Brain microvascular endothelial cell (primary cell): Measurements from ENCODE around the gene CDC42EP5.

Experiments used
- DNase-seq: peaks from one replicate; pipeline ENCODE4 v3.0.0-alpha.2; 2020
- H3K27ac ChIP-seq: fragments of 250-450 bp; sonication (Bioruptor Pico); 2 replicates; pipeline ENCODE4 v1.5.1; 2020; ENCODE audit warnings: mild to moderate bottlenecking, moderate library complexity
- H3K27me3 ChIP-seq: fragments of 250-450 bp; sonication (Bioruptor Pico); replicated peaks from 2 replicates; pipeline ENCODE4 v1.5.1; 2020; ENCODE audit warnings: mild to moderate bottlenecking
- H3K36me3 ChIP-seq: fragments of 250-450 bp; sonication (Bioruptor Pico); replicated peaks from 2 replicates; pipeline ENCODE4 v1.5.1; 2020; ENCODE audit warnings: mild to moderate bottlenecking
- H3K4me3 ChIP-seq: 2 replicates; pipeline ENCODE4 v1.5.1; 2011; ENCODE audit warnings: low read depth, mild to moderate bottlenecking, control low read depth, low read length, moderate library complexity
- CTCF ChIP-seq: IDR thresholded peaks from 2 replicates; pipeline ENCODE4 v1.5.1; 2011; ENCODE audit warnings: low read depth, mild to moderate bottlenecking, moderate library complexity, low read length, control low read depth, inconsistent platforms; ENCODE audit errors: missing control alignments
- in situ Hi-C: cut with HindIII; loops from 2 replicates; pipeline ENCODE4 v1.10.0; 2017; ENCODE audit warnings: low sequenced_read_pairs, low pct_ligation_motif_present

CDC42EP5 gene

DNA sequence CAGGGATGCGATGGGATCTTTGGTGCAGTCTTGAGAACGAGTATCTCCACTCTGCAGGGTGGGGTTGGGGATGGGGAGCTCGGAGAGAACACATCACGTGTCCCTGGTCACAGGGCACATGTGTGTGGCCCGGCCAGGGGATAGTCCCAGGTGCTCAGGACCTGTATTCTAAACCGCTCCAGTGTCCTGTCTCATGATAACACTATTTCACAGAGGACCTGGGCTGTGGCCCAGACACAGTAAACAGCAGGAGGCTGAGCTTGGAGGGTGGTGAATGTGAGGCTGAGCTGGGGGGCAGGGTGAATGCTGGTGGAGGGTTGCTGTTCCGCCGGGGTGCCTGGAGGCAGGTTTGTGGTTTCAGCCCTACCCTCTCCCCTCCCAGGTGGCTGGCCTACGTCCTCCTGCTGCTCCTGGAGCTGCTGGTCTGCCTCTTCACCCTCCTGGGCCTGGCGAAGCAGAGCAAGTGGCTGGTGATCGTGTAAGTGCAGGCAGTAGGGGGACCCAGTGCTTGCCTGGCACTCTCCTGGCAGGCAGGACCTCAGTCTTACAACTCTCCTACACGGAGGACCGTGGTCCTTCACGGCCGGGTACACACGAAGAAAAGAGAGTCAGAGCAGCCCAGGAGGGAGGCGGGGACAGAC is 46.7 kb downstream of the CDC42EP5 start:
- no peaks in the 10 kb centered on the region for H3K27me3 ChIP-seq
- in situ Hi-C loops, result no loop called here

DNA sequence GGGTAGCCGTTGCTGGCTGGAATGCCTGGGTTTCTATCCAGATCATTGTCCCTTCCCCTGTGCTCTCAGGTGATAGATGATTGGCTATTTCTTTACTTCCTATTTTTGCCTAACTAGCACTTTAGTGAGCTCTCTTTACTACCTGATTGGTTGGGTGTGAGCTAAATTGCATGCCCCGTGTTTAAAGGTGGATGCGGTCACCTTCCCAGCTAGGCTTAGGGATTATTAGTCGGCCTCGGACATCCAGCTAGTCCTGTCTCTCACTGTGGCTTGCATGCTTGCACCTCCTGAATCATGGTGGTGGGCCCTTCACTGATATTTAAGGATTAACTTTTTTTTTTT is 47.7 kb downstream of the CDC42EP5 start:
- no peaks in the 10 kb centered on the region for H3K36me3 ChIP-seq
- no peak overlapping the region for H3K4me3 ChIP-seq
- in situ Hi-C loops, result no loop called here
- no peak for DNase-seq
- no peak for TF ChIP-seq CTCF
- H3K27me3 ChIP-seq, result peaks cover 2% of the 10 kb centered on the region
- H3K27ac ChIP-seq, result no peak overlapping the region

More for the DNA sequence above, 46.7 kb downstream of the CDC42EP5 start:
- no peak for DNase-seq
- no peak overlapping the region for H3K4me3 ChIP-seq
- TF ChIP-seq CTCF, result no peak
- no peak overlapping the region for H3K27ac ChIP-seq
- H3K36me3 ChIP-seq, result no peaks in the 10 kb centered on the region

DNA sequence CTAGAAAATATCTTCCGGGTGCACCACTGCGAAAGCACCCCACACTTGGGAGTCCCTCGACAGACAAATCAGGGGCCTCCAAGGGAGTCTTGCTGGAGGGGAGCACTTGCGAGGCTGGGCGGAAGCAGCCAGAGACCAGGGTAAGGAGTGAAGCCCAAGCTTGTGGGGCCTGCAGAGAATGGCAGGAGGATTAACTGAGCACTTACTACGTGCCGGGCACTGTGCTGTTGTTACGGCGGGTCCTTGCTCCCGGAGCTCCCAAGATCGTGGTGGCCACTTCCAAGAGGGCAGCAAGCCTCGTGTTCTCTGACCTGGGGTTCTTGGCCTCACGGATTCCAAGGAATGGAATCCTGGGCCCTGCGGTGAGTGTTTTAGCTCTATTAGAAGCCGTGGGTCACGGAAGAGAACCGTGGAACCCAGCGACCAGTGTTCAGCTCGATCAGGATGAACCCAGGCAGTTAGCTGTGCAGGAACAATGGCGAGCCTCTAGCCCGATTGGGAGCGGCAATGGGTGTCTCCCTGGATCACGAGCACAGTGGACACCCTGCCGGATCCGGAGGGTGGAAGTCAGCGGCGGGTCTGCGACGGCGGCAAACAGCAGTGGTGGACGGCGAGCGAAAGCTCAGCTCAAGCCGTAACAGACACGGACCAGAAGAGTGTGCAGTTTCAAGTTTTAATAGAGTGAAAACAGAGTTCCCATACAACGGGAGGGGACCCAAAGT is 48.3 kb downstream of the CDC42EP5 start:
- Histone ChIP-seq H3K27me3 (peaks cover 2% of the 10 kb centered on the region), H3K27ac (no peak overlapping the region), H3K36me3 (no peaks in the 10 kb centered on the region), H3K4me3 (no peak overlapping the region)
- in situ Hi-C loops, result no loop called here
- DNase-seq, result no peak
- TF ChIP-seq CTCF, result no peak

DNA sequence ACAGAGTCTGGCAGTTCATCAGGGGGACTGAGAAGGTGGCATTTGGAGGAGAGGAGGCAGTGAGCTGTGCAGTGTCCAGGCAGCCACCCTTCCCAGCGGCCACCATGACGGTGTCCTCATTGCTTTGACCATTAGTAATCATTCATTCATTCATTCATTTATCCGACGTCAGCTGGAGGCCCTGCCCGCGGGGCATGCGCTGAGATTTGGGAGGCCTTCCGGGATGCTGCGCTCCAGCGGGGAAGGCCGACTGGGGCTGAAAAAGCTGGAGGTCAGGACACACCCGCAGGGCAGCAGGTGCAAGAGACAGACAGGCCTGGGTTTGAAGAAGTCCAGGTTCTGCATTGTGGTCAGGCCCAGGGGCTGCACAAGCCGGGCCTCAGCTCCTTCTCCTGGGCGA is 48.9 kb downstream of the CDC42EP5 start:
- H3K27ac ChIP-seq, result no peak overlapping the region
- no peak for TF ChIP-seq CTCF
- in situ Hi-C loops, result no loop called here
- no peak for DNase-seq
- no peaks in the 10 kb centered on the region for H3K36me3 ChIP-seq
- peaks cover 2% of the 10 kb centered on the region for H3K27me3 ChIP-seq
- H3K4me3 ChIP-seq, result no peak overlapping the region

GRCh38 chr19:54422136-54422535 is 51.0 kb downstream of the CDC42EP5 start:
- Histone ChIP-seq H3K27me3 (peaks cover 4% of the 10 kb centered on the region), H3K4me3 (no peak overlapping the region), H3K27ac (no peak overlapping the region), H3K36me3 (no peaks in the 10 kb centered on the region)
- no peak for TF ChIP-seq CTCF
- no peak for DNase-seq
- in situ Hi-C loops, result no loop called here
